Gastrocnemius medialis (tissue), 4 donors: ENCODE measurements around the gene ZBTB16.
A peak's percentile ranks its signal among the peaks of the same experiment; 100 is the strongest.

ENCODE experiments used
- CTCF ChIP-seq, 5 experiments: fragments of 450-650 bp in 3 of 5; fragments of 200-600 bp in 2 of 5; sonication (generic) in 2 of 5; IDR thresholded peaks in 4 of 5; conservative IDR thresholded peaks in 1 of 5; 1 replicate in 4 of 5; 2 replicates in 1 of 5; pipeline ENCODE4 v1.5.1; 2016 to 2019; ENCODE audit warnings: antibody characterized with exemption in 5 of 5, mild to moderate bottlenecking in 3 of 5, moderate library complexity in 3 of 5
- POLR2A ChIP-seq, 2 donors: fragments of 450-650 bp; IDR thresholded peaks; one replicate each; pipeline ENCODE4 v1.6.1; 2017; ENCODE audit warnings: antibody characterized with exemption in 2 of 2, mild to moderate bottlenecking in 2 of 2, moderate library complexity in 2 of 2

GRCh38 chr11:114259124-114259526, 199.6 kb downstream of the ZBTB16 start:
- peak; percentile 64 to 84 for TF ChIP-seq POLR2A (IDR thresholded peaks at IDR 0.05)
- peak in 1 of 5 experiments; percentile 27 for TF ChIP-seq CTCF (IDR thresholded peaks at IDR 0.05 in 4 of 5, conservative IDR thresholded peaks at IDR 0.05 in 1 of 5)
